ENCODE data around the gene PRDM16.

DNA sequence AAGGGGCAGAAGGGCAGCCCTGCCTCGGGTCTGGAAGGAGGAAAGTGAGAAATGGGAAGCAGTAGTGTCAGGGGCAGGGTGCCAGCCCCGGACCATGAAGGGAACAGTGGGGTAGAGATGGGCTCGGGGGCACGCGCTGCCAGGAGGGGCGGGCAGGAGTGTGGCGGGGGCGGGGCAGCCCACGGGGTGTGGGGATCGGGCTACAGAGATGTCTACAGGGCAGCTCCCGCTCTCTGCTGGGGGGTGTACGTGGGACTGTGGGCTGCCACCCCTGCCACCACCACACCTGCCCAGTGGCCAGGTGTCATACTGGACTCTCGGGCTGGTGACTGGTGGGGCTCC is 392.9 kb downstream of the PRDM16 start:
- TF ChIP-seq, protein P1, sequence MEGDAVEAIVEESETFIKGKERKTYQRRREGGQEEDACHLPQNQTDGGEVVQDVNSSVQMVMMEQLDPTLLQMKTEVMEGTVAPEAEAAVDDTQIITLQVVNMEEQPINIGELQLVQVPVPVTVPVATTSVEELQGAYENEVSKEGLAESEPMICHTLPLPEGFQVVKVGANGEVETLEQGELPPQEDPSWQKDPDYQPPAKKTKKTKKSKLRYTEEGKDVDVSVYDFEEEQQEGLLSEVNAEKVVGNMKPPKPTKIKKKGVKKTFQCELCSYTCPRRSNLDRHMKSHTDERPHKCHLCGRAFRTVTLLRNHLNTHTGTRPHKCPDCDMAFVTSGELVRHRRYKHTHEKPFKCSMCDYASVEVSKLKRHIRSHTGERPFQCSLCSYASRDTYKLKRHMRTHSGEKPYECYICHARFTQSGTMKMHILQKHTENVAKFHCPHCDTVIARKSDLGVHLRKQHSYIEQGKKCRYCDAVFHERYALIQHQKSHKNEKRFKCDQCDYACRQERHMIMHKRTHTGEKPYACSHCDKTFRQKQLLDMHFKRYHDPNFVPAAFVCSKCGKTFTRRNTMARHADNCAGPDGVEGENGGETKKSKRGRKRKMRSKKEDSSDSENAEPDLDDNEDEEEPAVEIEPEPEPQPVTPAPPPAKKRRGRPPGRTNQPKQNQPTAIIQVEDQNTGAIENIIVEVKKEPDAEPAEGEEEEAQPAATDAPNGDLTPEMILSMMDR (conservative IDR thresholded peaks at IDR 0.05; ENCODE audit: low read length), result no peak
- TF ChIP-seq EZH2phosphoT487 (IDR thresholded peaks at IDR 0.05; ENCODE audit: borderline replicate concordance, low read depth, low read length), result no peak
